PC-9 (cell line): ENCODE results near the gene PLIN4.
"Not testable (repeated sequence)": the region's sequence is repeated elsewhere in the genome, so short reads cannot be mapped to it uniquely, and the experiment has no call there.

ENCODE experiments used
- EZH2 ChIP-seq: fragments of 200-600 bp; sonication (generic); IDR thresholded peaks from 2 replicates; pipeline ENCODE4 v1.8.0; 2017; ENCODE audit warnings: antibody characterized with exemption, low read depth
- TF ChIP-seq, protein P1 (sequence below): fragments of 200-600 bp; sonication (generic); conservative IDR thresholded peaks from 2 replicates; pipeline ENCODE4 v1.6.1; 2017; ENCODE audit warnings: mixed run types, antibody characterized with exemption, mild to moderate bottlenecking, moderate library complexity

DNA sequence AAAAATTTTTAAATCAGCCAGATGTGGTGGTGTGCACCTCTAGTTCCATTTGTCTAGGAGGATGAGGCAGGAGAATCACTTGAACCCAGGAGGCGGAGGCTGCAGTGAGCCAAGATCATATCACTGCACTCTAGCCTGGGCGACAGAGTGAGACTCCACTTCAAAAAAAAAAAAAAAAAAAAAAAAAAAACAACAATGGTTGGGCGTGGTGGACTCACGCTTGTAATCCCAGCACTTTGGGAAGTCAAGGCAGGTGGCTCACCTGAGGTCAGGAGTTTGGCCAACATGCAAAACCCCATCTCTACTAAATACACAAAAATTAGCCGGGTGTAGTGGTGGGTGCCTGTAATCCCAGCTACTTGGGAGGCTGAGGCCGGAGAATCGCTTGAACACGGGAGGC, 9.1 kb upstream of the PLIN4 start:
- TF ChIP-seq, protein P1, sequence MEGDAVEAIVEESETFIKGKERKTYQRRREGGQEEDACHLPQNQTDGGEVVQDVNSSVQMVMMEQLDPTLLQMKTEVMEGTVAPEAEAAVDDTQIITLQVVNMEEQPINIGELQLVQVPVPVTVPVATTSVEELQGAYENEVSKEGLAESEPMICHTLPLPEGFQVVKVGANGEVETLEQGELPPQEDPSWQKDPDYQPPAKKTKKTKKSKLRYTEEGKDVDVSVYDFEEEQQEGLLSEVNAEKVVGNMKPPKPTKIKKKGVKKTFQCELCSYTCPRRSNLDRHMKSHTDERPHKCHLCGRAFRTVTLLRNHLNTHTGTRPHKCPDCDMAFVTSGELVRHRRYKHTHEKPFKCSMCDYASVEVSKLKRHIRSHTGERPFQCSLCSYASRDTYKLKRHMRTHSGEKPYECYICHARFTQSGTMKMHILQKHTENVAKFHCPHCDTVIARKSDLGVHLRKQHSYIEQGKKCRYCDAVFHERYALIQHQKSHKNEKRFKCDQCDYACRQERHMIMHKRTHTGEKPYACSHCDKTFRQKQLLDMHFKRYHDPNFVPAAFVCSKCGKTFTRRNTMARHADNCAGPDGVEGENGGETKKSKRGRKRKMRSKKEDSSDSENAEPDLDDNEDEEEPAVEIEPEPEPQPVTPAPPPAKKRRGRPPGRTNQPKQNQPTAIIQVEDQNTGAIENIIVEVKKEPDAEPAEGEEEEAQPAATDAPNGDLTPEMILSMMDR, result not testable (repeated sequence)
- not testable (repeated sequence) for TF ChIP-seq EZH2
